ENCODE measurements around the gene LMAN2L. TPM values are rescaled to one million over a fixed set of nuclear protein-coding genes. Genes with fewer than 3 reads are reported as not detected.

LMAN2L gene
- total and polyA plus RNA-seq, 2 of the 8 experiments (the other 6 are each of a cell fraction or from before 2014, with no cell fraction given) = 14.3 to 17.6 TPM

GRCh38 chr2:96665083-96665569, 74.7 kb downstream of the LMAN2L start (continued):
- no peak for TF ChIP-seq SIN3A (conservative IDR thresholded peaks at IDR 0.05 in 1 of 2, IDR thresholded peaks at IDR 0.05 in 1 of 2; ENCODE audit: low read depth in 1 of 2, low read length in 2 of 2)

All from H1 (cell line).